GM21825 (cell line): ENCODE measurements around the gene POU2AF1.

Source experiments
- ATAC-seq: cut with Tn5 transposase; IDR thresholded peaks from one replicate; pipeline ENCODE4 v1.9.1; 2021; ENCODE audit warnings: mild to moderate bottlenecking, moderate library complexity; ENCODE audit not compliant: unreplicated experiment

POU2AF1 gene

GRCh38 chr11:111362887-111363411 is 16.1 kb downstream of the POU2AF1 start:
- no peak for ATAC-seq

DNA sequence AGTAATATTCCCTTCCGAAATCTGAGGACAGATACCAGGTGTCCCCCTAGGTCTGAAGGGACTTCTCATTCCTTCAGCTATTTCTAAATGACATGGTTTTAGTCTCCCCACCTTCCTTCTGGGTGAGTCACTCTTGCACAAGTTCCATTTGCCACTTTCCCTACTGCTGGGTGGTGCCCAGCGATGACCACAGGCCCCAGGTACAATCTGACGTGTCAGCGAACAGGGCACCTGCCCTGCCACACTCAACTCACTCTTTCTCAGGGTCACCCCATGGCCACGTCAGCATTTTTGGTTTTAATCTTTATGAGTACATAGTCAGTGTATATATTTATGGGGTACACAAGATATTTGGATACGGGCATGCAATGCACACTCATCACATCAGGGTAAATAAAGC is 17.2 kb downstream of the POU2AF1 start:
- ATAC-seq = no peak

DNA sequence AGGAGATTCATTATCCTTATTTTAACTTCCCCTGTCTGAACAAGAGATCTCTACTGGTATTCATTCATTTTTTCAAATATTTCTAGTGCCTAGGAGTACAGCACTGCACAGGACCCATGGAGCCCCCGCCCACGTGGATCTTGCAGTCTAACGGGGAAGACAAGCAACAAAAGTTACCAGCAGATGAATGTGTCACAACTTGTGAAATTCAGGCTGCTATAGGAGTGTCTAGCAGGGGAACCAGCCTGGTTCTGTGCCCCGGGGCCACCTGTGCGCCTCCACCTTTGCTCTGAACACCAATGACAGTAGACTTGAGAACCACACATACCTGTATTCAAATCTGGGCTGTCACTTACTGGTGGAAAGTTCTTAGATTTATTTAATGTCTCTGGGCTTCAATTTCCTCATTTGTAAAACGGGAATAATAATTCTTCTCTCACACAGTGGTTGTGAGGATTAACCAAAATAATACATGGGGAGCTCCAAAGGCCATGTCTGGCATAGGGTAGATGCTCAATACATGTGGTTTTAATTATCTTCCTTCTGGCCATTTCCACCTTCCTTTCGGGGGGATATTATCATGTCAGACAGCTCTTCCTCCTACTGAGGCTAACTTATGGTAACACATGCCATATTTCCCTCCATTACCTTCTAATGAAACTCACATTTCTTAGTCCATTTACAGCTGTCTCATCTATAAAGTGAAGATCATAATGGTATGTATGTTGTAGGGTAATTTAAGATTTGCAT is 17.8 kb downstream of the POU2AF1 start:
- no peak for ATAC-seq

GRCh38 chr11:111360150-111361043 is 18.7 kb downstream of the POU2AF1 start:
- no peak for ATAC-seq

- no peak for ATAC-seq
Observed at GRCh38 chr11:111359223-111360149, 19.6 kb downstream of the POU2AF1 start.

GRCh38 chr11:111358038-111359001 is 20.8 kb downstream of the POU2AF1 start:
- no peak for ATAC-seq

DNA sequence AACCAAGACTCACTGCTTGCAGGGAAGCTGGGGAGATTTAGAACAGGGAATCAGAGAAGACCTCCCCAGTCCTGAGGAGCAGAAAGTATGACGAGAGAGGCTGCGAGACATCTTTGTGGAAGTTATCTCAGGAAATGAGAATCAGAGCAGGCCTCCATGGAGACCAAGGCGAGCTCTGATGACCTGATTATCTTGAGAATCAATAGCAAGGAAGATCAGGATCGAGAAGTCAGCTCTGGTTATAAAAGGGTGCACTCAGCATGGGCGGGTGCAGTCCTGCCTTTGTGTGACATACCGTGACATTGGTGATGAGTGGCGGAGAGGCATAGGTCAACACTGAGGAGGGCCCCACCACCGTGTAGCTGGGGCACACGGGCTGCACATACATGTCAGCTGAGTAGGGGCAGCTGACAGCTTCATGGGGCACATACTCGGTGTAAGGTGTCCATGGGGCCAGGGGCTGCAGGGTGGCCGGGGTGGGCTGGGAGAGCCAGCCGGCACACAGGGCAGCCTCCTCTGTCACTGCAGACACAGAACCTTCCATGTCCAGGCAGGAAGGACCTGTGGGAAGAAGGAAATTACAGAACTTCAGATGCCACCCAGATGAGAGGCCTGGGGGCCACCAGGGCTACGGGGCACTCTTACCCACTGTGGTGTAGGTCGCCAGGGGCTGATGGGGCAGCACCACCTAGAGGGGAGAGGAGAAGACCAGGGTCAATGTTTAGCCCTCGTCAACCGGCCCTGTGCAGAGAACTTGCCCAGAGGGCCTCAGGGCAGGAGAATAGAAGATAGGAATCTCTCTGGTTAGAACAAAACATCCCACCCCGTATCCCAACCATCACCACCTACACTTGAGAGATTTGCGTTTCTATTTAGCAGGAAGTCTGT is 21.7 kb downstream of the POU2AF1 start:
- ATAC-seq = no peak

- ATAC-seq = no peak
Observed at GRCh38 chr11:111356660-111357048, 22.4 kb downstream of the POU2AF1 start.

GRCh38 chr11:111355956-111356659 is 23.0 kb downstream of the POU2AF1 start:
- ATAC-seq = no peak

- ATAC-seq = no peak
Observed at GRCh38 chr11:111355101-111355500, 24.0 kb downstream of the POU2AF1 start.

- ATAC-seq = no peak
Observed at GRCh38 chr11:111354601-111354891, 24.5 kb downstream of the POU2AF1 start.

- no peak for ATAC-seq
Observed at GRCh38 chr11:111353776-111354600, 25.1 kb downstream of the POU2AF1 start.

DNA sequence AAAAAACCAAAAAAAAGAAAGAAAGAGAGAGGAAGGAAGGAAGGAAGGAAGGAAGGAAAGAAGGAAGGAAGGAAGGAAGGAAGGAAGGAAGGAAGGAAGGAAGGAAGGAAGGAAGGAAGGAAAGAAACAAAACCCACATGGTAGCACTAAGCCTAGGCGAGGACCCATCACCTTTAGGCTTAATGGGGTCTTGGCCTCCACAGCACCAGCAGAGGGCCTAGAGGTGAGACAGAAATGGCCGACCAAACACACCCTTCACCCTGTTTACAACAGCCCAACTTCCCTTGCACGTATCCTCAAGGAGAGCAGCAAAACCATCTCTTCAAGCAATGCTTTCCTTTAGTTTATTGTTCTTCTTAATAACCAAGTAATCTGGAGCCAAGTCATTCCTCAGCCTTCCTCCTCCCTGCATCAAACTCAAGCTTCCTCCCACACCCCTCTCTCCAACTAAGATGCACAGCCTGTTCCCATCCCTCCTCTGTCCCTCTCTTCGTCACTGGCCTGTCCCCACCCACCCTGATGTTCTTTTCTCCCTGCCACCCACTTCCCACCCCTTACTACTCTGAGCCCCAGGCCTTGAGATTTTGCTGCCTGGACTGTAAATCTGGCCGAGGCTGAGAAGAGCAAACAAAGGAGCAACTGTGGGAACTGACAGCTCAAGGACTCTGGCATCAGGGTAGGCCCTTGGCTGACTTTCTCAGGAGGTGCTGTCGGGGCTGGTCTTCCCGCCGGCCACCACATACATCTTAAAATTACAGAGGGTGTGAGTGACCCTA is 26.0 kb downstream of the POU2AF1 start:
- ATAC-seq = no peak

GRCh38 chr11:111352231-111352746 is 26.8 kb downstream of the POU2AF1 start:
- no peak for ATAC-seq

- ATAC-seq = no peak
Observed at GRCh38 chr11:111351374-111352055, 27.6 kb downstream of the POU2AF1 start.

- no peak for ATAC-seq
Observed at GRCh38 chr11:111350811-111351210, 28.3 kb downstream of the POU2AF1 start.
